Activated CD4-positive, alpha-beta T cell treated with anti-CD3 and anti-CD28 coated beads, Interleukin-2, amount 10 ng/mL, durations not matched to agents 7 days and 5 days (primary cell): ENCODE data around the gene CACNA2D4. TPM values are rescaled to one million over a fixed set of nuclear protein-coding genes. Genes with fewer than 3 reads are reported as not detected.
"Not testable (repeated sequence)": the region's sequence is repeated elsewhere in the genome, so short reads cannot be mapped to it uniquely, and the experiment has no call there.

Experiments
- CTCF ChIA-PET: fragments of 350-600 bp; sonication (Branson Sonifier 250); formaldehyde crosslinking; loops from one replicate; lab custom pipeline; 2021; ENCODE audit warnings: antibody characterized with exemption; lab: Charles Lee
- POLR2A ChIA-PET: fragments of 350-600 bp; sonication (Branson Sonifier 250); formaldehyde crosslinking; loops from one replicate; lab custom pipeline; 2021; ENCODE audit warnings: antibody characterized with exemption; lab: Charles Lee
- DNase-seq: peaks from one replicate; pipeline ENCODE4 v3.0.0-alpha.2; 2020
- H3K27ac Mint-ChIP-seq: one replicate; pipeline ENCODE4 v1.8.0; 2021; ENCODE audit warnings: mild to moderate bottlenecking, moderate library complexity, mixed read lengths
- H3K27me3 Mint-ChIP-seq: one replicate; pipeline ENCODE4 v1.8.0; 2021; ENCODE audit warnings: mixed read lengths
- H3K36me3 Mint-ChIP-seq: one replicate; pipeline ENCODE4 v1.8.0; 2021; ENCODE audit warnings: low read depth, mixed read lengths
- H3K4me1 Mint-ChIP-seq: one replicate; pipeline ENCODE4 v1.8.0; 2021; ENCODE audit warnings: mixed read lengths
- H3K4me3 Mint-ChIP-seq: one replicate; pipeline ENCODE4 v1.8.0; 2021; ENCODE audit warnings: mild to moderate bottlenecking, moderate library complexity, mixed read lengths
- H3K9me3 Mint-ChIP-seq: one replicate; pipeline ENCODE4 v1.8.0; 2021; ENCODE audit warnings: mixed read lengths
- total RNA-seq, 2 experiments: library from RNA; stranded (reverse); gene quantifications; one replicate each; pipeline ENCODE4 v1.2.3, GENCODE V29; 2021

CACNA2D4 gene
- total RNA-seq, 2 experiments from 2014 or later = 12.9 to 16.4 TPM

GRCh38 chr12:1821805-1822204 lies 96.6 kb downstream of the CACNA2D4 start:
- H3K36me3 Mint-ChIP-seq = no peaks in the 10 kb centered on the region
- ChIA-PET POLR2A (no interaction called here), CTCF (interaction anchor here (0.7 kb wide), 1 partner anchor 24 kb away, joined by 3 read pairs; no protein-coding TSS in a partner anchor)
- H3K27ac Mint-ChIP-seq = no peak overlapping the region
- H3K4me1 Mint-ChIP-seq = peaks cover 2% of the 10 kb centered on the region
- H3K27me3 Mint-ChIP-seq = peaks cover 23% of the 10 kb centered on the region
- no peak for DNase-seq
- H3K4me3 Mint-ChIP-seq = no peak overlapping the region
- H3K9me3 Mint-ChIP-seq = no peaks in the 10 kb centered on the region

GRCh38 chr12:1820896-1821291 lies 97.6 kb downstream of the CACNA2D4 start:
- no peak overlapping the region for H3K27ac Mint-ChIP-seq
- ChIA-PET CTCF (no interaction called here), POLR2A (no interaction called here)
- H3K4me1 Mint-ChIP-seq = peaks cover 2% of the 10 kb centered on the region
- H3K4me3 Mint-ChIP-seq = no peak overlapping the region
- H3K9me3 Mint-ChIP-seq = no peaks in the 10 kb centered on the region
- H3K27me3 Mint-ChIP-seq = peaks cover 23% of the 10 kb centered on the region
- no peak for DNase-seq
- no peaks in the 10 kb centered on the region for H3K36me3 Mint-ChIP-seq

- peaks cover 25% of the 10 kb centered on the region for H3K27me3 Mint-ChIP-seq
- H3K4me3 Mint-ChIP-seq = no peak within 1 kb of the TSS
- H3K36me3 Mint-ChIP-seq = no peaks in the 10 kb centered on the region
- ChIA-PET CTCF (no interaction called here), POLR2A (no interaction called here)
- H3K27ac Mint-ChIP-seq = no peak within 1 kb of the TSS
- peaks cover 2% of the 10 kb centered on the region for H3K4me1 Mint-ChIP-seq
- H3K9me3 Mint-ChIP-seq = no peaks in the 10 kb centered on the region
- DNase-seq = no peak
These were observed 98.1 kb downstream of the CACNA2D4 start, which contains the start of gene LRTM2 for GRCh38 chr12:1820191-1820895. TSS of gene LRTM2 (plus strand) at chr12:1820565. CDS start at chr12:1828149, 7,584 bp downstream.

GRCh38 chr12:1819571-1819970 lies 98.9 kb downstream of the CACNA2D4 start:
- H3K4me3 Mint-ChIP-seq = no peak overlapping the region
- ChIA-PET CTCF (no interaction called here), POLR2A (no interaction called here)
- no peaks in the 10 kb centered on the region for H3K9me3 Mint-ChIP-seq
- DNase-seq = no peak
- H3K4me1 Mint-ChIP-seq = peaks cover 2% of the 10 kb centered on the region
- H3K27me3 Mint-ChIP-seq = peaks cover 27% of the 10 kb centered on the region
- H3K36me3 Mint-ChIP-seq = no peaks in the 10 kb centered on the region
- no peak overlapping the region for H3K27ac Mint-ChIP-seq

- DNase-seq = no peak
- Mint-ChIP-seq H3K27me3 (peaks cover 27% of the 10 kb centered on the region), H3K36me3 (no peaks in the 10 kb centered on the region), H3K4me1 (peaks cover 2% of the 10 kb centered on the region), H3K27ac (no peak overlapping the region), H3K4me3 (no peak overlapping the region), H3K9me3 (no peaks in the 10 kb centered on the region)
- POLR2A ChIA-PET = no interaction called here
- CTCF ChIA-PET = no interaction called here
These were observed 99.4 kb downstream of the CACNA2D4 start for GRCh38 chr12:1819050-1819449.

GRCh38 chr12:1817928-1818327 lies 100.5 kb downstream of the CACNA2D4 start:
- CTCF ChIA-PET, H3K36me3 Mint-ChIP-seq, H3K4me3 Mint-ChIP-seq, DNase-seq, POLR2A ChIA-PET, H3K9me3 Mint-ChIP-seq, H3K4me1 Mint-ChIP-seq, H3K27ac Mint-ChIP-seq: not testable (repeated sequence)
- H3K27me3 Mint-ChIP-seq = peaks cover 27% of the 10 kb centered on the region

GRCh38 chr12:1816730-1817348 lies 101.6 kb downstream of the CACNA2D4 start:
- H3K4me1 Mint-ChIP-seq = peaks cover 2% of the 10 kb centered on the region
- H3K36me3 Mint-ChIP-seq = no peaks in the 10 kb centered on the region
- H3K4me3 Mint-ChIP-seq = no peak overlapping the region
- peaks cover 27% of the 10 kb centered on the region for H3K27me3 Mint-ChIP-seq
- no peak for DNase-seq
- no peak overlapping the region for H3K27ac Mint-ChIP-seq
- POLR2A ChIA-PET = no interaction called here
- no peaks in the 10 kb centered on the region for H3K9me3 Mint-ChIP-seq
- CTCF ChIA-PET = interaction anchor here (2.7 kb wide), 1 partner anchor 18 kb away, joined by 6 read pairs; no protein-coding TSS in a partner anchor

GRCh38 chr12:1815814-1816729 lies 102.4 kb downstream of the CACNA2D4 start:
- no peaks in the 10 kb centered on the region for H3K9me3 Mint-ChIP-seq
- ChIA-PET CTCF (interaction anchor here (1.3 to 2.7 kb wide), 2 partner anchors 10 to 18 kb away, joined by 3 to 6 read pairs; no protein-coding TSS in a partner anchor), POLR2A (no interaction called here)
- no peak overlapping the region for H3K4me3 Mint-ChIP-seq
- DNase-seq = no peak
- no peaks in the 10 kb centered on the region for H3K36me3 Mint-ChIP-seq
- H3K27ac Mint-ChIP-seq = no peak overlapping the region
- peaks cover 4% of the 10 kb centered on the region for H3K4me1 Mint-ChIP-seq
- peaks cover 25% of the 10 kb centered on the region for H3K27me3 Mint-ChIP-seq

GRCh38 chr12:1815108-1815507 lies 103.3 kb downstream of the CACNA2D4 start:
- peaks cover 16% of the 10 kb centered on the region for H3K27me3 Mint-ChIP-seq
- no peaks in the 10 kb centered on the region for H3K36me3 Mint-ChIP-seq
- H3K4me3 Mint-ChIP-seq = no peak overlapping the region
- H3K4me1 Mint-ChIP-seq = peaks cover 8% of the 10 kb centered on the region
- ChIA-PET CTCF (interaction anchor here (1.3 to 2.7 kb wide), 2 partner anchors 9 to 19 kb away, joined by 3 to 6 read pairs; no protein-coding TSS in a partner anchor), POLR2A (no interaction called here)
- DNase-seq = no peak
- no peak overlapping the region for H3K27ac Mint-ChIP-seq
- H3K9me3 Mint-ChIP-seq = no peaks in the 10 kb centered on the region

GRCh38 chr12:1814266-1814665 lies 104.2 kb downstream of the CACNA2D4 start:
- CTCF ChIA-PET = interaction anchor here (1.0 to 2.7 kb wide), 3 partner anchors 13 to 126 kb away, joined by 3 to 6 read pairs (median 4); no protein-coding TSS in a partner anchor
- no peak overlapping the region for H3K27ac Mint-ChIP-seq
- H3K27me3 Mint-ChIP-seq = peaks cover 8% of the 10 kb centered on the region
- H3K36me3 Mint-ChIP-seq = no peaks in the 10 kb centered on the region
- POLR2A ChIA-PET = no interaction called here
- DNase-seq = no peak
- peaks cover 8% of the 10 kb centered on the region for H3K4me1 Mint-ChIP-seq
- H3K9me3 Mint-ChIP-seq = no peaks in the 10 kb centered on the region
- no peak overlapping the region for H3K4me3 Mint-ChIP-seq

GRCh38 chr12:1812650-1813302 lies 105.7 kb downstream of the CACNA2D4 start:
- Mint-ChIP-seq H3K9me3 (no peaks in the 10 kb centered on the region), H3K36me3 (no peaks in the 10 kb centered on the region), H3K4me3 (no peak overlapping the region), H3K27ac (no peak overlapping the region), H3K4me1 (peaks cover 10% of the 10 kb centered on the region), H3K27me3 (peaks cover 4% of the 10 kb centered on the region)
- CTCF ChIA-PET = interaction anchor here (1.3 to 1.4 kb wide), 2 partner anchors 29 to 44 kb away, joined by 3 read pairs; no protein-coding TSS in a partner anchor
- no peak for DNase-seq
- POLR2A ChIA-PET = interaction anchor here (0.6 kb wide), 1 partner anchor 791 kb away, joined by 3 read pairs; no protein-coding TSS in a partner anchor

- peaks cover 4% of the 10 kb centered on the region for H3K27me3 Mint-ChIP-seq
- peak overlapping the region; percentile 78 for H3K27ac Mint-ChIP-seq
- no peaks in the 10 kb centered on the region for H3K36me3 Mint-ChIP-seq
- CTCF ChIA-PET = interaction anchor here (1.3 to 1.4 kb wide), 3 partner anchors 28 to 128 kb away, joined by 3 to 5 read pairs (median 3); no protein-coding TSS in a partner anchor
- H3K4me3 Mint-ChIP-seq = peak overlapping the region; percentile 54
- H3K9me3 Mint-ChIP-seq = no peaks in the 10 kb centered on the region
- POLR2A ChIA-PET = no interaction called here
- peaks cover 10% of the 10 kb centered on the region for H3K4me1 Mint-ChIP-seq
- no peak for DNase-seq
These were observed 106.5 kb downstream of the CACNA2D4 start for GRCh38 chr12:1811948-1812291.
